B cell (primary cell): Measurements from ENCODE around the gene PRKCH. TPM values are rescaled to one million over a fixed set of nuclear protein-coding genes. Genes with fewer than 3 reads are reported as not detected.

Source experiments
- ATAC-seq: fragments of 200-7000 bp; cut with Tn5 transposase; one replicate; pipeline ENCODE4 v1.10.0; 2021; ENCODE audit warnings: low read depth, mild to moderate bottlenecking, moderate number of reproducible peaks, moderate library complexity
- CTCF ChIA-PET: fragments of 350-600 bp; sonication (Branson Sonifier 250); formaldehyde crosslinking; loops from one replicate; lab custom pipeline; 2021; ENCODE audit warnings: antibody characterized with exemption, inconsistent platforms; lab: Charles Lee
- POLR2A ChIA-PET: fragments of 350-600 bp; sonication (Branson Sonifier 250); formaldehyde crosslinking; loops from one replicate; lab custom pipeline; 2021; ENCODE audit warnings: antibody characterized with exemption; lab: Charles Lee
- DNase-seq: peaks from one replicate; pipeline ENCODE4 v3.0.0; 2013
- H2AFZ ChIP-seq: 2 replicates; pipeline ENCODE4 v1.6.1; 2012; ENCODE audit warnings: mild to moderate bottlenecking, low read depth, low read length; ENCODE audit not compliant: insufficient read depth, poor library complexity, severe bottlenecking
- H3K27ac ChIP-seq, 2 donors: 1 replicate in 1 of 2; 2 replicates in 1 of 2; pipeline ENCODE4 v1.5.1; 2012 to 2013; ENCODE audit warnings: low read length in 2 of 2, mild to moderate bottlenecking in 2 of 2, moderate library complexity in 1 of 2
- H3K27me3 ChIP-seq, 4 experiments: fragments of 200-600 bp in 1 of 4; sonication (generic) in 1 of 4; replicated peaks in 1 of 4; 1 replicate in 2 of 4; 2 replicates in 2 of 4; pipeline versions ENCODE4 v1.6.1 to v1.7.0; 2013 to 2016; ENCODE audit warnings: low read length in 3 of 4, mild to moderate bottlenecking in 2 of 4, mixed read lengths in 1 of 4, moderate library complexity in 1 of 4; ENCODE audit not compliant: insufficient read depth in 4 of 4, control insufficient read depth in 3 of 4; ENCODE audit errors: control extremely low read depth in 1 of 4
- H3K36me3 ChIP-seq, 2 experiments: replicated peaks in 1 of 2; 1 replicate in 1 of 2; 2 replicates in 1 of 2; pipeline versions ENCODE4 v1.6.1 to v1.7.1; 2013; ENCODE audit warnings: low read length in 1 of 2; ENCODE audit not compliant: insufficient read depth in 2 of 2, control insufficient read depth in 1 of 2; ENCODE audit errors: control extremely low read depth in 1 of 2, extremely low read depth in 1 of 2
- H3K4me1 ChIP-seq, 2 donors: fragments of 200-600 bp in 1 of 2; sonication (generic) in 1 of 2; 1 replicate in 1 of 2; 2 replicates in 1 of 2; pipeline versions ENCODE4 v1.5.1 to v1.6.1; 2013 to 2017; ENCODE audit warnings: low read length in 2 of 2; ENCODE audit not compliant: control insufficient read depth in 2 of 2, insufficient read depth in 2 of 2
- H3K4me2 ChIP-seq: replicated peaks from 2 replicates; pipeline ENCODE3; 2012; ENCODE audit warnings: mild to moderate bottlenecking, low read depth, low read length; ENCODE audit not compliant: poor library complexity, severe bottlenecking
- H3K4me3 ChIP-seq, 5 experiments: fragments of 200-600 bp in 1 of 5; sonication (generic) in 1 of 5; 1 replicate in 3 of 5; 2 replicates in 2 of 5; pipeline versions ENCODE4 v1.5.1 to v1.7.0; 2011 to 2016; ENCODE audit warnings: low read length in 4 of 5, mild to moderate bottlenecking in 4 of 5, low read depth in 2 of 5, control low read depth in 1 of 5, moderate library complexity in 1 of 5; ENCODE audit not compliant: insufficient read depth in 1 of 5; ENCODE audit errors: control extremely low read depth in 1 of 5, extremely low read depth in 1 of 5
- H3K79me2 ChIP-seq: fragments of 200-600 bp; sonication (generic); one replicate; pipeline ENCODE4 v1.6.0; 2016; ENCODE audit warnings: low read length; ENCODE audit not compliant: control insufficient read depth, insufficient read depth
- H3K9ac ChIP-seq: fragments of 200-600 bp; sonication (generic); 2 replicates; pipeline ENCODE4 v1.6.1; 2017; ENCODE audit warnings: mild to moderate bottlenecking, low read length, moderate library complexity
- H3K9me3 ChIP-seq, 3 donors: one replicate each; pipeline versions ENCODE4 v1.6.1 to v1.7.1; 2013; ENCODE audit warnings: low read length in 2 of 3; ENCODE audit not compliant: control insufficient read depth in 2 of 3, insufficient read depth in 1 of 3; ENCODE audit errors: control extremely low read depth in 1 of 3
- H4K20me1 ChIP-seq: 2 replicates; pipeline ENCODE4 v1.6.0; 2012; ENCODE audit warnings: mild to moderate bottlenecking, low read length; ENCODE audit not compliant: insufficient read depth, control insufficient read depth, poor library complexity, severe bottlenecking
- H3K27ac Mint-ChIP-seq: one replicate; pipeline ENCODE4 v1.8.0; 2021; ENCODE audit warnings: mixed read lengths
- H3K27me3 Mint-ChIP-seq: one replicate; pipeline ENCODE4 v1.8.0; 2021; ENCODE audit warnings: mixed read lengths
- H3K4me1 Mint-ChIP-seq: one replicate; pipeline ENCODE4 v1.8.0; 2021; ENCODE audit warnings: mixed read lengths
- H3K4me3 Mint-ChIP-seq: one replicate; pipeline ENCODE4 v1.8.0; 2021; ENCODE audit warnings: mixed read lengths
- H3K9me3 Mint-ChIP-seq: one replicate; pipeline ENCODE4 v1.8.0; 2022; ENCODE audit warnings: mixed read lengths; ENCODE audit not compliant: insufficient read depth
- EZH2 ChIP-seq: IDR thresholded peaks from 2 replicates; pipeline ENCODE4 v1.6.1; 2012; ENCODE audit warnings: borderline replicate concordance, low read depth, mild to moderate bottlenecking, moderate library complexity, low read length; ENCODE audit not compliant: insufficient read depth, poor library complexity, severe bottlenecking
- WGBS: methylation state at CpG from one replicate; pipeline ENCODE4 v1.1.5; 2013; ENCODE audit warnings: missing lambda C conversion rate; ENCODE audit not compliant: insufficient coverage; 5-methylcytosine and 5-hydroxymethylcytosine counted together
- intact Hi-C: fragments of 100-400 bp; cut with micrococcal nuclease; formaldehyde crosslinking; loops from one replicate; pipeline ENCODE4 v1.10.0; 2022
- polyA plus RNA-seq: library from polyadenylated mRNA; depleted of rRNA; stranded (reverse); fragments of >200 nt; gene quantifications from 2 replicates; pipeline ENCODE4 v1.2.3, GENCODE V29; 2012
- total RNA-seq, 2 donors: library from RNA; stranded (reverse); fragments of 120-200 nt in 1 of 2; gene quantifications; 1 replicate in 1 of 2; 2 replicates in 1 of 2; pipeline versions ENCODE4 v1.2.3 to v1.2.4, GENCODE V29; 2013 to 2022
- TF ChIP-seq, protein P1 (sequence below): fragments of 200-600 bp; IDR thresholded peaks from one replicate; pipeline ENCODE4 v1.8.0; 2022; ENCODE audit warnings: antibody characterized with exemption, mild to moderate bottlenecking

Gene PRKCH
- total and polyA plus RNA-seq, 2 donors (not counting 1 experiment from before 2014, with no cell fraction given) = 2.0 to 5.0 TPM

- Histone ChIP-seq H3K79me2 (no peaks in the 10 kb centered on the region), H3K27me3 (no peaks in the 10 kb centered on the region), H3K4me2 (no peak overlapping the region), H3K9ac (no peak overlapping the region), H3K4me3 (no peak overlapping the region), H3K36me3 (no peaks in the 10 kb centered on the region), H4K20me1 (no peaks in the 10 kb centered on the region), H3K4me1 (peaks cover 16 to 23% of the 10 kb centered on the region in 2 donors), H3K27ac (no peak overlapping the region), H3K9me3 (no peaks in the 10 kb centered on the region), H2AFZ (no peak overlapping the region)
- no peak for DNase-seq
- no peaks in the 10 kb centered on the region for H3K27me3 Mint-ChIP-seq
- ChIA-PET CTCF (no interaction called here), POLR2A (no interaction called here)
- TF ChIP-seq, protein P1, sequence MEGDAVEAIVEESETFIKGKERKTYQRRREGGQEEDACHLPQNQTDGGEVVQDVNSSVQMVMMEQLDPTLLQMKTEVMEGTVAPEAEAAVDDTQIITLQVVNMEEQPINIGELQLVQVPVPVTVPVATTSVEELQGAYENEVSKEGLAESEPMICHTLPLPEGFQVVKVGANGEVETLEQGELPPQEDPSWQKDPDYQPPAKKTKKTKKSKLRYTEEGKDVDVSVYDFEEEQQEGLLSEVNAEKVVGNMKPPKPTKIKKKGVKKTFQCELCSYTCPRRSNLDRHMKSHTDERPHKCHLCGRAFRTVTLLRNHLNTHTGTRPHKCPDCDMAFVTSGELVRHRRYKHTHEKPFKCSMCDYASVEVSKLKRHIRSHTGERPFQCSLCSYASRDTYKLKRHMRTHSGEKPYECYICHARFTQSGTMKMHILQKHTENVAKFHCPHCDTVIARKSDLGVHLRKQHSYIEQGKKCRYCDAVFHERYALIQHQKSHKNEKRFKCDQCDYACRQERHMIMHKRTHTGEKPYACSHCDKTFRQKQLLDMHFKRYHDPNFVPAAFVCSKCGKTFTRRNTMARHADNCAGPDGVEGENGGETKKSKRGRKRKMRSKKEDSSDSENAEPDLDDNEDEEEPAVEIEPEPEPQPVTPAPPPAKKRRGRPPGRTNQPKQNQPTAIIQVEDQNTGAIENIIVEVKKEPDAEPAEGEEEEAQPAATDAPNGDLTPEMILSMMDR = no peak
- TF ChIP-seq EZH2 = no peak
- H3K4me3 Mint-ChIP-seq = no peak overlapping the region
- 86% methylated on average over 1 of the region's 5 CpGs for WGBS
- H3K27ac Mint-ChIP-seq = no peak overlapping the region
- peaks cover 35% of the 10 kb centered on the region for H3K4me1 Mint-ChIP-seq
- no peaks in the 10 kb centered on the region for H3K9me3 Mint-ChIP-seq
- ATAC-seq = no peak
- intact Hi-C loops = no loop called here
Measured at GRCh38 chr14:61560323-61560722, 238.9 kb downstream of the PRKCH start.

DNA sequence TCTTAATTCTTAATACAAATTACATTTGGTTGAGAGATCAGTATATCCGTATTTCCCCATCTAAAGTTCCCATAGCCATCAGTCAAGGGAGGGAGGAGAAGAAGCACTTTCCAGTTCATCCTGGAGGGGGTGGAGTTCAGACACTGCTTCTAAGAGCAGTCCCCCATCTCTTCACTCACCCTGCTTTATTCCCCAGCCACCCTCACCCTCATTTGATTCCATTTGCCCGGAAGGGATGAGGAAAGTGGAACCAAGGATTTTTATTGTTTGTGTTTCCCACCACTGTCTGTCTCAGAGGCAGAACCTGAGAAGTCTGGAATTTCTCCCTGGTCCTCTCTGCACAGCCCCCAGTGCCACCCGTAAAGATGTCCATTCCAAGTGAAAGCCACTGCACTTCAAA, 239.7 kb downstream of the PRKCH start:
- H3K4me1 Mint-ChIP-seq = peaks cover 28% of the 10 kb centered on the region
- Histone ChIP-seq H3K9me3 (no peaks in the 10 kb centered on the region), H3K79me2 (no peaks in the 10 kb centered on the region), H3K9ac (no peak overlapping the region), H3K36me3 (no peaks in the 10 kb centered on the region), H3K27ac (no peak overlapping the region), H3K4me2 (no peak overlapping the region), H3K4me1 (peaks cover 12 to 22% of the 10 kb centered on the region in 2 donors), H4K20me1 (no peaks in the 10 kb centered on the region), H3K4me3 (no peak overlapping the region), H2AFZ (no peak overlapping the region), H3K27me3 (no peaks in the 10 kb centered on the region)
- ChIA-PET CTCF (no interaction called here), POLR2A (interaction anchor here (0.6 to 0.9 kb wide), 2 partner anchors 9 to 56 kb away, joined by 3 read pairs; no protein-coding TSS in a partner anchor)
- TF ChIP-seq EZH2 = no peak
- TF ChIP-seq, protein P1 = no peak
- DNase-seq (no peak), ATAC-seq (no peak)
- no peak overlapping the region for H3K27ac Mint-ChIP-seq
- H3K27me3 Mint-ChIP-seq = no peaks in the 10 kb centered on the region
- 100% methylated on average over 1 of the region's 3 CpGs for WGBS
- H3K4me3 Mint-ChIP-seq = no peak overlapping the region
- H3K9me3 Mint-ChIP-seq = no peaks in the 10 kb centered on the region
- intact Hi-C loops = no loop called here
